ENCODE data around the gene RETREG3.

The RETREG3 gene

GRCh38 chr17:42577140-42577531 is 32.0 kb downstream of the RETREG3 start:
- Histone ChIP-seq H3K27ac (ENCODE audit: low read length) (peak overlapping the region; percentile 98; the same call in 1 of the 2 replicates), H3K4me1 (ENCODE audit: low read length) (peaks cover 37% of the 10 kb centered on the region), H3K9ac (ENCODE audit: low read length) (peak overlapping the region; percentile 95), H2AFZ (ENCODE audit: low read length) (peak overlapping the region; percentile 7; the same call in 1 of the 2 replicates), H3K9me2 (replicated peaks; ENCODE audit: insufficient read depth, low read length) (no peaks in the 10 kb centered on the region), H3K9me3 (replicated peaks; ENCODE audit: insufficient read depth, low read length) (no peaks in the 10 kb centered on the region), H3K36me3 (replicated peaks; ENCODE audit: insufficient read depth, low read length) (peaks cover 4% of the 10 kb centered on the region; the same call in 1 of the 2 replicates), H3K79me2 (ENCODE audit: low read length) (peaks cover 64% of the 10 kb centered on the region), H3K4me3 (ENCODE audit: low read length) (peak overlapping the region; percentile 90), H3K27me3 (replicated peaks; ENCODE audit: insufficient read depth, low read length) (no peaks in the 10 kb centered on the region), H3K4me2 (ENCODE audit: low read depth, low read length) (peak overlapping the region; percentile 71), H3F3A (ENCODE audit: insufficient read depth, low read length) (peaks cover 40% of the 10 kb centered on the region), H4K20me1 (ENCODE audit: insufficient read depth, low read length) (no peaks in the 10 kb centered on the region)
- TF ChIP-seq CTCF (IDR thresholded peaks at IDR 0.05; ENCODE audit: low read length) (no peak), EZH2 (optimal IDR thresholded peaks at IDR 0.05; ENCODE audit: low read depth, low read length) (no peak), EZH2phosphoT487 (IDR thresholded peaks at IDR 0.05; ENCODE audit: low read length) (no peak)
- DNase-seq: peak; percentile 42

- peaks cover 35% of the 10 kb centered on the region for H3F3A ChIP-seq (ENCODE audit: insufficient read depth, low read length)
- H3K27ac ChIP-seq (ENCODE audit: low read length): no peak overlapping the region
- no peak overlapping the region for H3K4me3 ChIP-seq (ENCODE audit: low read length)
- peaks cover 4% of the 10 kb centered on the region; the same call in 1 of the 2 replicates for H3K36me3 ChIP-seq (replicated peaks; ENCODE audit: insufficient read depth, low read length)
- H3K9me2 ChIP-seq (replicated peaks; ENCODE audit: insufficient read depth, low read length): no peaks in the 10 kb centered on the region
- no peak for TF ChIP-seq EZH2phosphoT487 (IDR thresholded peaks at IDR 0.05; ENCODE audit: low read length)
- TF ChIP-seq EZH2 (optimal IDR thresholded peaks at IDR 0.05; ENCODE audit: low read depth, low read length): no peak
- TF ChIP-seq CTCF (IDR thresholded peaks at IDR 0.05; ENCODE audit: low read length): no peak
- peaks cover 72% of the 10 kb centered on the region for H3K79me2 ChIP-seq (ENCODE audit: low read length)
- no peaks in the 10 kb centered on the region for H3K9me3 ChIP-seq (replicated peaks; ENCODE audit: insufficient read depth, low read length)
- no peak overlapping the region for H3K9ac ChIP-seq (ENCODE audit: low read length)
- H3K27me3 ChIP-seq (replicated peaks; ENCODE audit: insufficient read depth, low read length): no peaks in the 10 kb centered on the region
- no peaks in the 10 kb centered on the region for H4K20me1 ChIP-seq (ENCODE audit: insufficient read depth, low read length)
- peaks cover 14% of the 10 kb centered on the region for H3K4me1 ChIP-seq (ENCODE audit: low read length)
- DNase-seq: no peak
- H2AFZ ChIP-seq (ENCODE audit: low read length): no peak overlapping the region
- H3K4me2 ChIP-seq (ENCODE audit: low read depth, low read length): no peak overlapping the region
These were observed 34.7 kb downstream of the RETREG3 start for GRCh38 chr17:42574463-42574862.

- peaks cover 84% of the 10 kb centered on the region for H3K79me2 ChIP-seq (ENCODE audit: low read length)
- H3K9ac ChIP-seq (ENCODE audit: low read length): no peak overlapping the region
- H3K4me1 ChIP-seq (ENCODE audit: low read length): peaks cover 9% of the 10 kb centered on the region; the same call in 1 of the 2 replicates
- peaks cover 6% of the 10 kb centered on the region; the same call in 1 of the 2 replicates for H3K36me3 ChIP-seq (replicated peaks; ENCODE audit: insufficient read depth, low read length)
- no peak overlapping the region for H2AFZ ChIP-seq (ENCODE audit: low read length)
- H3K4me3 ChIP-seq (ENCODE audit: low read length): no peak overlapping the region
- no peaks in the 10 kb centered on the region for H3K9me3 ChIP-seq (replicated peaks; ENCODE audit: insufficient read depth, low read length)
- H3K27ac ChIP-seq (ENCODE audit: low read length): no peak overlapping the region
- no peak overlapping the region for H3K4me2 ChIP-seq (ENCODE audit: low read depth, low read length)
- H3K9me2 ChIP-seq (replicated peaks; ENCODE audit: insufficient read depth, low read length): no peaks in the 10 kb centered on the region
- H4K20me1 ChIP-seq (ENCODE audit: insufficient read depth, low read length): no peaks in the 10 kb centered on the region
- TF ChIP-seq CTCF (IDR thresholded peaks at IDR 0.05; ENCODE audit: low read length) (no peak), EZH2phosphoT487 (IDR thresholded peaks at IDR 0.05; ENCODE audit: low read length) (no peak), EZH2 (optimal IDR thresholded peaks at IDR 0.05; ENCODE audit: low read depth, low read length) (no peak)
- DNase-seq: no peak
- H3K27me3 ChIP-seq (replicated peaks; ENCODE audit: insufficient read depth, low read length): no peaks in the 10 kb centered on the region
- peaks cover 24% of the 10 kb centered on the region for H3F3A ChIP-seq (ENCODE audit: insufficient read depth, low read length)
These were observed 36.1 kb downstream of the RETREG3 start for GRCh38 chr17:42573095-42573494.

All from MM.1S (cell line).